HCT116 (cell line): ENCODE results near the gene DAAM1. TPM values are rescaled to one million over a fixed set of nuclear protein-coding genes. Genes with fewer than 3 reads are reported as not detected.

Experiments used
- ATAC-seq: fragments of 200-7000 bp; cut with Tn5 transposase; 2 replicates; pipeline ENCODE4 v1.9.1; 2020; ENCODE audit warnings: mild to moderate bottlenecking, moderate library complexity
- BruUV-seq: library from RNA; stranded (reverse); fragments of 400-500 nt; replicated peaks from 2 replicates; lab custom pipeline; 2021; lab: Mats Ljungman, UMichigan
- CTCF ChIA-PET: fragments of 300-600 bp; sonication (Branson Sonifier 250); formaldehyde crosslinking; loops from one replicate; lab custom pipeline; 2021; ENCODE audit warnings: antibody characterized with exemption; lab: Charles Lee
- POLR2A ChIA-PET: fragments of 300-600, 350-600 bp; sonication (Branson Sonifier 250); formaldehyde crosslinking; loops from one replicate; lab custom pipeline; 2021; ENCODE audit warnings: antibody characterized with exemption; lab: Charles Lee
- RAD21 ChIA-PET, 2 experiments: fragments of 300-600 bp; sonication (Branson Sonifier 250); formaldehyde crosslinking; loops; one replicate each; lab custom pipeline; 2023; ENCODE audit warnings: low total read pairs in 2 of 2; ENCODE audit not compliant: uncharacterized antibody in 2 of 2, unreplicated experiment in 2 of 2, low non-redundant PET in 1 of 2; lab: Charles Lee
- DNase-seq: peaks from one replicate; pipeline ENCODE4 v3.0.0-alpha.2; 2010; ENCODE audit warnings: low read depth, low spot score
- H2AFZ ChIP-seq: fragments of 200-600 bp; shearing (Covaris generic), sonication (generic); 2 replicates; pipeline ENCODE4 v1.6.1; 2017; ENCODE audit warnings: low read depth, mixed run types, mixed read lengths, antibody characterized with exemption, low read length; ENCODE audit not compliant: poor library complexity, severe bottlenecking
- H3K27ac ChIP-seq: 2 replicates; pipeline ENCODE4 v1.5.1; 2012; ENCODE audit warnings: low read depth, low read length
- H3K27me3 ChIP-seq: fragments of 200-600 bp; sonication (generic); 2 replicates; pipeline ENCODE4 v1.6.1; 2016; ENCODE audit warnings: mixed run types, low read length, mixed read lengths; ENCODE audit not compliant: insufficient read depth
- H3K36me3 ChIP-seq, 2 experiments: fragments of 200-500 bp in 1 of 2; fragments of 200-600 bp in 1 of 2; sonication (Bioruptor generic) in 1 of 2; sonication (generic) in 1 of 2; 2 replicates each; pipeline versions ENCODE4 v1.5.1 to v1.6.1; 2014 to 2016; ENCODE audit warnings: low read length in 2 of 2, inconsistent platforms in 1 of 2, mixed read lengths in 1 of 2, mixed run types in 1 of 2; ENCODE audit not compliant: insufficient read depth in 2 of 2, control insufficient read depth in 1 of 2
- H3K4me1 ChIP-seq, 2 experiments: fragments of 200-600 bp in 1 of 2; sonication (generic) in 1 of 2; 2 replicates each; pipeline versions ENCODE4 v1.5.1 to v1.6.1; 2012 to 2017; ENCODE audit warnings: low read length in 2 of 2, inconsistent platforms in 1 of 2, mild to moderate bottlenecking in 1 of 2, mixed read lengths in 1 of 2, mixed run types in 1 of 2, moderate library complexity in 1 of 2; ENCODE audit not compliant: insufficient read depth in 2 of 2, control insufficient read depth in 1 of 2
- H3K4me2 ChIP-seq: fragments of 200-600 bp; sonication (generic); 2 replicates; pipeline ENCODE4 v1.6.1; 2017; ENCODE audit warnings: mixed run types, low read length, mixed read lengths
- H3K4me3 ChIP-seq, 2 experiments: fragments of 200-600 bp in 1 of 2; sonication (generic) in 1 of 2; replicated peaks in 1 of 2; 2 replicates each; pipeline ENCODE4 v1.5.1; 2011 to 2016; ENCODE audit warnings: low read length in 2 of 2, control low read depth in 1 of 2, low read depth in 1 of 2, mild to moderate bottlenecking in 1 of 2, mixed read lengths in 1 of 2, mixed run types in 1 of 2
- H3K79me2 ChIP-seq: fragments of 200-600 bp; sonication (generic); 2 replicates; pipeline ENCODE4 v1.6.1; 2017; ENCODE audit warnings: mild to moderate bottlenecking, mixed run types, low read length, moderate library complexity, mixed read lengths; ENCODE audit not compliant: insufficient read depth
- H3K9ac ChIP-seq: fragments of 200-600 bp; sonication (generic); 2 replicates; pipeline ENCODE4 v1.6.1; 2016; ENCODE audit warnings: low read length, mixed read lengths
- H3K9me2 ChIP-seq: fragments of 200-600 bp; sonication (generic), shearing (Covaris generic); 2 replicates; pipeline ENCODE4 v1.6.1; 2017; ENCODE audit warnings: mixed run types, mild to moderate bottlenecking, moderate library complexity; ENCODE audit not compliant: insufficient read depth
- H3K9me3 ChIP-seq, 2 experiments: fragments of 200-500 bp in 1 of 2; fragments of 200-600 bp in 1 of 2; sonication (Bioruptor generic) in 1 of 2; sonication (generic) in 1 of 2; 2 replicates each; pipeline ENCODE4 v1.6.1; 2014 to 2017; ENCODE audit warnings: low read length in 2 of 2, mixed read lengths in 2 of 2, inconsistent platforms in 1 of 2, low read depth in 1 of 2, mild to moderate bottlenecking in 1 of 2, mixed run types in 1 of 2, moderate library complexity in 1 of 2; ENCODE audit not compliant: control insufficient read depth in 1 of 2, insufficient read depth in 1 of 2
- H4K20me1 ChIP-seq: fragments of 200-600 bp; sonication (generic), shearing (Covaris generic); 2 replicates; pipeline ENCODE4 v1.6.1; 2017; ENCODE audit warnings: mixed run types, mild to moderate bottlenecking, moderate library complexity; ENCODE audit not compliant: insufficient read depth
- CBX3 ChIP-seq: IDR thresholded peaks from 2 replicates; pipeline ENCODE4 v1.6.1; 2012; ENCODE audit warnings: low read depth
- EGR1 ChIP-seq: IDR thresholded peaks from 2 replicates; pipeline ENCODE4 v1.6.1; 2012; ENCODE audit warnings: low read depth
- POLR2A ChIP-seq: IDR thresholded peaks from 2 replicates; pipeline ENCODE4 v1.7.0; 2011; ENCODE audit warnings: borderline replicate concordance; ENCODE audit not compliant: insufficient read depth, insufficient read length; ENCODE audit errors: extremely low read depth
- SRF ChIP-seq: IDR thresholded peaks from 2 replicates; pipeline ENCODE4 v1.6.1; 2012; ENCODE audit warnings: low read depth
- TCF7L2 ChIP-seq: IDR thresholded peaks from 2 replicates; pipeline ENCODE4 v1.7.0; 2011; ENCODE audit warnings: borderline replicate concordance, inconsistent platforms; ENCODE audit not compliant: insufficient read depth, insufficient read length; ENCODE audit errors: extremely low read depth
- YY1 ChIP-seq: IDR thresholded peaks from 2 replicates; pipeline ENCODE4 v1.6.1; 2011; ENCODE audit warnings: low read length, low read depth, moderate library complexity, mild to moderate bottlenecking; ENCODE audit not compliant: insufficient replicate concordance; ENCODE audit errors: extremely low read depth
- ZFX ChIP-seq: fragments of 450-650 bp; IDR thresholded peaks from 2 replicates; pipeline ENCODE4 v1.6.1; 2017
- intact Hi-C: fragments of 100-400 bp; cut with micrococcal nuclease; formaldehyde crosslinking; loops from 2 replicates; pipeline ENCODE4 v1.10.0; 2022
- total RNA-seq: library from RNA; stranded (reverse); gene quantifications from one replicate; pipeline ENCODE4 v1.2.1, GENCODE V29; 2021; ENCODE audit not compliant: unreplicated experiment
- TF ChIP-seq, protein P1 (sequence below): IDR thresholded peaks from 2 replicates; pipeline ENCODE4 v1.6.1; 2012; ENCODE audit warnings: low read depth
- TF ChIP-seq, protein P2 (sequence below): IDR thresholded peaks from 2 replicates; pipeline ENCODE4 v1.6.1; 2012

Gene DAAM1
- total RNA-seq, 1 experiment from 2014 or later, result 10.7 TPM

DNA sequence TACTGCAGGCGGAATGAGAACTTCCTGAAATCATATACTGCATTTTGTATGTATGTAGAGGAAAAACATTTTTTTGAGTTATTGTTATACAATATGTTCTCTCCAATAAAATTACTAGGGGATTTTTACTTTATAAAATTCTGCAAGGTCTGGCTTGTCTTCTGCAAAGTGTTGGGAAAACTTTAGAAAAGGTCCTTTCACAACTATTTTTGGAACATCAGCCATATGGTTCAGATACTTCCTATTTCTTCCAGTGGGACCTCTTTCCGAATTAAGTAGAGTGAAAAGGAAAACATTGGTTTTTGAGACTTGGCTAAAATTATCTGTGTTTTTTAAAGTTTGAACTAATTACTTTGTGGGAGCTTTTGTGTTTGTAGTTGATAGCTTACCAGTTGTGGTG is 52.7 kb downstream of the DAAM1 start:
- Histone ChIP-seq H2AFZ (no peak overlapping the region), H3K9ac (no peak overlapping the region), H4K20me1 (no peaks in the 10 kb centered on the region), H3K27me3 (no peaks in the 10 kb centered on the region), H3K4me2 (no peak overlapping the region), H3K27ac (no peak overlapping the region), H3K9me2 (no peaks in the 10 kb centered on the region), H3K9me3 (no peaks in the 10 kb centered on the region), H3K36me3 (no peaks in the 10 kb centered on the region), H3K4me3 (no peak overlapping the region), H3K4me1 (no peaks in the 10 kb centered on the region; a peak in 1 of 4 replicates), H3K79me2 (no peaks in the 10 kb centered on the region)
- intact Hi-C loops, result no loop called here
- CTCF ChIA-PET, result no interaction called here
- BruUV-seq, result no TSS peak
- DNase-seq, result no peak
- no peak for ATAC-seq
- POLR2A ChIA-PET, result no interaction called here
- RAD21 ChIA-PET, result no interaction called here
- TF ChIP-seq YY1 (no peak), POLR2A (no peak), ZFX (no peak), CBX3 (no peak)
- TF ChIP-seq, protein P1, sequence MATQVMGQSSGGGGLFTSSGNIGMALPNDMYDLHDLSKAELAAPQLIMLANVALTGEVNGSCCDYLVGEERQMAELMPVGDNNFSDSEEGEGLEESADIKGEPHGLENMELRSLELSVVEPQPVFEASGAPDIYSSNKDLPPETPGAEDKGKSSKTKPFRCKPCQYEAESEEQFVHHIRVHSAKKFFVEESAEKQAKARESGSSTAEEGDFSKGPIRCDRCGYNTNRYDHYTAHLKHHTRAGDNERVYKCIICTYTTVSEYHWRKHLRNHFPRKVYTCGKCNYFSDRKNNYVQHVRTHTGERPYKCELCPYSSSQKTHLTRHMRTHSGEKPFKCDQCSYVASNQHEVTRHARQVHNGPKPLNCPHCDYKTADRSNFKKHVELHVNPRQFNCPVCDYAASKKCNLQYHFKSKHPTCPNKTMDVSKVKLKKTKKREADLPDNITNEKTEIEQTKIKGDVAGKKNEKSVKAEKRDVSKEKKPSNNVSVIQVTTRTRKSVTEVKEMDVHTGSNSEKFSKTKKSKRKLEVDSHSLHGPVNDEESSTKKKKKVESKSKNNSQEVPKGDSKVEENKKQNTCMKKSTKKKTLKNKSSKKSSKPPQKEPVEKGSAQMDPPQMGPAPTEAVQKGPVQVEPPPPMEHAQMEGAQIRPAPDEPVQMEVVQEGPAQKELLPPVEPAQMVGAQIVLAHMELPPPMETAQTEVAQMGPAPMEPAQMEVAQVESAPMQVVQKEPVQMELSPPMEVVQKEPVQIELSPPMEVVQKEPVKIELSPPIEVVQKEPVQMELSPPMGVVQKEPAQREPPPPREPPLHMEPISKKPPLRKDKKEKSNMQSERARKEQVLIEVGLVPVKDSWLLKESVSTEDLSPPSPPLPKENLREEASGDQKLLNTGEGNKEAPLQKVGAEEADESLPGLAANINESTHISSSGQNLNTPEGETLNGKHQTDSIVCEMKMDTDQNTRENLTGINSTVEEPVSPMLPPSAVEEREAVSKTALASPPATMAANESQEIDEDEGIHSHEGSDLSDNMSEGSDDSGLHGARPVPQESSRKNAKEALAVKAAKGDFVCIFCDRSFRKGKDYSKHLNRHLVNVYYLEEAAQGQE, result no peak
- TF ChIP-seq, protein P2, sequence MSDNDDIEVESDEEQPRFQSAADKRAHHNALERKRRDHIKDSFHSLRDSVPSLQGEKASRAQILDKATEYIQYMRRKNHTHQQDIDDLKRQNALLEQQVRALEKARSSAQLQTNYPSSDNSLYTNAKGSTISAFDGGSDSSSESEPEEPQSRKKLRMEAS, result no peak

DNA sequence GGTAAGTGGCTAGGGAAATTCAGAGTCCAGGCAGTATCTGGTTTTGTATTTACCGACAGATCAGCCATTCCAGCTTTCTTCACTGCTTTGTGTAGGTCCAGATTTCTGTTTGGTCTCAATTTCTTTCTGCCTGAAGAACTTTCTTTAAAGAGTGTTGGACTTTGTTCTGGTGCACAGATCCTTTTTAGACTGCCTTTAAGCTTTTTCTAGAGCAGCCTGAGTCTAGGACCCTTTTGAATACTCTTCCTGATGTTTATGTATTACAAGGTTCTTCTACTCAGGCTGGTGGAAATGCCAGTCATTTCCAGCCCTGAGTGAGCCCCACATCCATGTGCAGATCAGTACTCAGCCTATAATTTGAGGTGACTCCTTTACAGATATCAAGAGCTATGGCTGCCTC is 54.7 kb downstream of the DAAM1 start:
- no peaks in the 10 kb centered on the region for H3K79me2 ChIP-seq
- no peaks in the 10 kb centered on the region for H3K9me3 ChIP-seq
- H2AFZ ChIP-seq, result no peak overlapping the region
- ChIA-PET POLR2A (no interaction called here), CTCF (no interaction called here), RAD21 (no interaction called here)
- no peaks in the 10 kb centered on the region for H4K20me1 ChIP-seq
- H3K4me3 ChIP-seq, result no peak overlapping the region
- H3K9ac ChIP-seq, result no peak overlapping the region
- intact Hi-C loops, result no loop called here
- H3K4me2 ChIP-seq, result no peak overlapping the region
- no TSS peak for BruUV-seq
- H3K9me2 ChIP-seq, result no peaks in the 10 kb centered on the region
- ATAC-seq, result no peak
- TF ChIP-seq, protein P1, result no peak
- TF ChIP-seq POLR2A, result no peak
- no peak for TF ChIP-seq ZFX
- TF ChIP-seq SRF, result no peak
- no peak for TF ChIP-seq TCF7L2
- TF ChIP-seq EGR1, result no peak
- no peaks in the 10 kb centered on the region for H3K27me3 ChIP-seq
- H3K36me3 ChIP-seq, result no peaks in the 10 kb centered on the region
- DNase-seq, result no peak
- H3K27ac ChIP-seq, result no peak overlapping the region
- no peaks in the 10 kb centered on the region; a peak in 1 of 4 replicates for H3K4me1 ChIP-seq
